Measurements from ENCODE around the gene NT5DC1.

- TF ChIP-seq POLR2A (IDR thresholded peaks at IDR 0.05), result no peak
- no peak for TF ChIP-seq CTCF (IDR thresholded peaks at IDR 0.05)
These were observed 657 bp downstream of the NT5DC1 start for GRCh38 chr6:116101302-116101718.
